Suppressor macrophage treated with lipopolysaccharide for 4 hours (primary cell): ENCODE data around the gene PRIMPOL.

Experiments
- DNase-seq: peaks from one replicate; pipeline ENCODE4 v3.0.0-alpha.2; 2020

Gene PRIMPOL

GRCh38 chr4:184669251-184669650 lies 19.7 kb downstream of the PRIMPOL start:
- no peak for DNase-seq

GRCh38 chr4:184671101-184671500 lies 21.6 kb downstream of the PRIMPOL start:
- DNase-seq, result no peak

- DNase-seq, result no peak
Observed at GRCh38 chr4:184672741-184673140, 23.2 kb downstream of the PRIMPOL start.

- no peak for DNase-seq
Observed at GRCh38 chr4:184674011-184674410, 24.5 kb downstream of the PRIMPOL start.

GRCh38 chr4:184675018-184675417 lies 25.5 kb downstream of the PRIMPOL start:
- no peak for DNase-seq

GRCh38 chr4:184675821-184676492 lies 26.4 kb downstream of the PRIMPOL start:
- no peak for DNase-seq

GRCh38 chr4:184680698-184681097 lies 31.2 kb downstream of the PRIMPOL start:
- no peak for DNase-seq

GRCh38 chr4:184681916-184682315 lies 32.4 kb downstream of the PRIMPOL start:
- no peak for DNase-seq

GRCh38 chr4:184684491-184685189 lies 35.1 kb downstream of the PRIMPOL start:
- peak; percentile 62 for DNase-seq

GRCh38 chr4:184688005-184688404 lies 38.5 kb downstream of the PRIMPOL start:
- no peak for DNase-seq

GRCh38 chr4:184688447-184688846 lies 38.9 kb downstream of the PRIMPOL start:
- DNase-seq, result peak; percentile 10

GRCh38 chr4:184689681-184690080 lies 40.1 kb downstream of the PRIMPOL start:
- DNase-seq, result no peak

GRCh38 chr4:184693056-184693455 lies 43.5 kb downstream of the PRIMPOL start:
- no peak for DNase-seq

GRCh38 chr4:184694412-184694956 lies 44.9 kb downstream of the PRIMPOL start:
- no peak for DNase-seq

- DNase-seq, result no peak
Observed at GRCh38 chr4:184695178-184695896, 45.8 kb downstream of the PRIMPOL start.

- no peak for DNase-seq
Observed at GRCh38 chr4:184697956-184698355, 48.4 kb downstream of the PRIMPOL start.

GRCh38 chr4:184699941-184700340 lies 50.4 kb downstream of the PRIMPOL start:
- DNase-seq, result no peak

- DNase-seq, result no peak
Observed at GRCh38 chr4:184702114-184702513, 52.6 kb downstream of the PRIMPOL start.

- DNase-seq, result peak; percentile 51
Observed at GRCh38 chr4:184705692-184706091, 56.2 kb downstream of the PRIMPOL start.

GRCh38 chr4:184706453-184706852 lies 56.9 kb downstream of the PRIMPOL start:
- no peak for DNase-seq

- no peak for DNase-seq
Observed at GRCh38 chr4:184712322-184712721, 62.8 kb downstream of the PRIMPOL start.

- DNase-seq, result no peak
Observed at GRCh38 chr4:184713887-184714286, 64.3 kb downstream of the PRIMPOL start.

- no peak for DNase-seq
Observed at GRCh38 chr4:184715526-184715925, 66.0 kb downstream of the PRIMPOL start.

- DNase-seq, result no peak
Observed at GRCh38 chr4:184719407-184719806, 69.9 kb downstream of the PRIMPOL start.
